SK-N-SH (cell line): Measurements from ENCODE around the gene RGS9BP. TPM values are rescaled to one million over a fixed set of nuclear protein-coding genes. Genes with fewer than 3 reads are reported as not detected.
"Not testable (repeated sequence)": the region's sequence is repeated elsewhere in the genome, so short reads cannot be mapped to it uniquely, and the experiment has no call there.

Experiments
- CTCF ChIA-PET: fragments of 300-600, 350-600 bp; formaldehyde crosslinking; extraction: SDS; loops from one replicate; lab custom pipeline; 2021; lab: Yijun Ruan, JAX
- POLR2A ChIA-PET: fragments of 350-600 bp; sonication (Branson Sonifier 250); formaldehyde crosslinking; extraction: SDS; loops from one replicate; lab custom pipeline; 2020; ENCODE audit warnings: antibody characterized with exemption, inconsistent platforms; lab: Yijun Ruan, JAX
- DNase-seq: peaks from one replicate; pipeline ENCODE4 v3.0.0; 2012
- H2AFZ ChIP-seq: fragments of 200-600 bp; sonication (generic); 2 replicates; pipeline ENCODE4 v1.8.1; 2016; ENCODE audit warnings: antibody characterized with exemption, mild to moderate bottlenecking, low read depth
- H3F3A ChIP-seq: fragments of 200-600 bp; sonication (generic); replicated peaks from 2 replicates; pipeline ENCODE3; 2016; ENCODE audit warnings: antibody characterized with exemption, mild to moderate bottlenecking; ENCODE audit not compliant: insufficient read depth
- H3K27ac ChIP-seq, 2 experiments: fragments of 200-500 bp in 1 of 2; fragments of 200-600 bp in 1 of 2; sonication (Bioruptor generic) in 1 of 2; sonication (generic), shearing (Covaris generic) in 1 of 2; 2 replicates each; pipeline versions ENCODE4 v1.5.1 to v1.6.1; 2014 to 2016; ENCODE audit warnings: low read depth in 2 of 2, inconsistent platforms in 1 of 2, low read length in 1 of 2, mild to moderate bottlenecking in 1 of 2, mixed read lengths in 1 of 2
- H3K27me3 ChIP-seq: fragments of 200-600 bp; sonication (generic), shearing (Covaris generic); 2 replicates; pipeline ENCODE4 v1.6.1; 2016; ENCODE audit warnings: mixed run types; ENCODE audit not compliant: insufficient read depth
- H3K36me3 ChIP-seq, 2 experiments: fragments of 200-500 bp in 1 of 2; fragments of 200-600 bp in 1 of 2; sonication (Bioruptor generic) in 1 of 2; sonication (generic) in 1 of 2; replicated peaks in 1 of 2; 2 replicates each; pipeline versions ENCODE3 to v1.5.1; 2014 to 2016; ENCODE audit warnings: low read length in 1 of 2, mild to moderate bottlenecking in 1 of 2; ENCODE audit not compliant: insufficient read depth in 2 of 2, control insufficient read depth in 1 of 2
- H3K4me1 ChIP-seq, 2 experiments: fragments of 200-500 bp in 1 of 2; fragments of 200-600 bp in 1 of 2; sonication (Bioruptor generic) in 1 of 2; sonication (generic), shearing (Covaris generic) in 1 of 2; 2 replicates each; pipeline versions ENCODE4 v1.5.1 to v1.6.1; 2014 to 2016; ENCODE audit warnings: low read depth in 1 of 2, low read length in 1 of 2, mixed run types in 1 of 2; ENCODE audit not compliant: insufficient read depth in 2 of 2, control insufficient read depth in 1 of 2
- H3K4me2 ChIP-seq: fragments of 200-600 bp; sonication (generic), shearing (Covaris generic); 2 replicates; pipeline ENCODE4 v1.6.1; 2017; ENCODE audit warnings: mixed run types
- H3K4me3 ChIP-seq, 2 experiments: fragments of 200-500 bp in 1 of 2; fragments of 200-600 bp in 1 of 2; sonication (Bioruptor generic) in 1 of 2; sonication (generic), shearing (Covaris generic) in 1 of 2; 2 replicates each; pipeline versions ENCODE4 v1.5.1 to v1.8.1; 2014 to 2016; ENCODE audit warnings: low read depth in 2 of 2, inconsistent platforms in 1 of 2, low read length in 1 of 2, mild to moderate bottlenecking in 1 of 2, mixed read lengths in 1 of 2, moderate library complexity in 1 of 2
- H3K79me2 ChIP-seq: fragments of 200-600 bp; sonication (generic); 2 replicates; pipeline ENCODE4 v1.8.1; 2017; ENCODE audit warnings: mild to moderate bottlenecking; ENCODE audit not compliant: insufficient read depth
- H3K9ac ChIP-seq: fragments of 200-600 bp; sonication (generic); 2 replicates; pipeline ENCODE4 v1.6.1; 2017; ENCODE audit warnings: mixed run types
- H3K9me2 ChIP-seq: fragments of 200-600 bp; sonication (generic); 2 replicates; pipeline ENCODE4 v1.6.1; 2017; ENCODE audit warnings: mixed run types
- H3K9me3 ChIP-seq: fragments of 200-600 bp; sonication (generic); 2 replicates; pipeline ENCODE4 v1.6.1; 2017; ENCODE audit warnings: mixed run types, mild to moderate bottlenecking, moderate library complexity
- H4K20me1 ChIP-seq: fragments of 200-600 bp; sonication (generic); 2 replicates; pipeline ENCODE4 v1.6.1; 2017; ENCODE audit warnings: mild to moderate bottlenecking, mixed run types; ENCODE audit not compliant: insufficient read depth
- EP300 ChIP-seq, 2 experiments: IDR thresholded peaks; 2 replicates each; pipeline versions ENCODE4 v1.4.0 to v1.6.1; 2012; ENCODE audit warnings: borderline replicate concordance in 1 of 2, low read depth in 1 of 2, low read length in 1 of 2
- EZH2phosphoT487 ChIP-seq: fragments of 200-600 bp; sonication (generic); IDR thresholded peaks from 2 replicates; pipeline ENCODE4 v1.6.1; 2017; ENCODE audit warnings: low read depth, mixed run types, mild to moderate bottlenecking, antibody characterized with exemption, moderate library complexity, borderline replicate concordance
- FOSL2 ChIP-seq: IDR thresholded peaks from 2 replicates; pipeline ENCODE4 v1.4.0; 2012; ENCODE audit warnings: low read depth, mild to moderate bottlenecking, moderate library complexity, borderline replicate concordance
- FOXJ3 ChIP-seq: sonication (generic); formaldehyde crosslinking; IDR thresholded peaks from 2 replicates; pipeline ENCODE4 v1.5.1; 2020; ENCODE audit warnings: mild to moderate bottlenecking, missing genetic modification reagents
- GATA2 ChIP-seq: sonication (generic); formaldehyde crosslinking; IDR thresholded peaks from 2 replicates; pipeline ENCODE4 v1.5.0; 2020; ENCODE audit warnings: mild to moderate bottlenecking, missing genetic modification reagents
- JUND ChIP-seq: IDR thresholded peaks from 2 replicates; pipeline ENCODE4 v1.4.0; 2012
- MEF2A ChIP-seq: IDR thresholded peaks from 2 replicates; pipeline ENCODE4 v1.4.0; 2012; ENCODE audit warnings: low read depth, borderline replicate concordance
- NRF1 ChIP-seq: IDR thresholded peaks from 2 replicates; pipeline ENCODE4 v1.6.1; 2012; ENCODE audit warnings: low read depth, mild to moderate bottlenecking, low read length
- RAD21 ChIP-seq: IDR thresholded peaks from 2 replicates; pipeline ENCODE4 v1.6.1; 2012; ENCODE audit warnings: mild to moderate bottlenecking, low read length
- RCOR1 ChIP-seq: fragments of 150-350 bp; IDR thresholded peaks from 2 replicates; pipeline ENCODE4 v1.6.1; 2017; ENCODE audit warnings: antibody characterized with exemption, low read length
- REST ChIP-seq: IDR thresholded peaks from 2 replicates; pipeline ENCODE4 v1.6.1; 2012; ENCODE audit warnings: mild to moderate bottlenecking, low read depth, low read length, moderate library complexity
- RXRA ChIP-seq: IDR thresholded peaks from 2 replicates; pipeline ENCODE4 v1.4.0; 2012; ENCODE audit warnings: low read depth, mild to moderate bottlenecking, borderline replicate concordance
- SIN3A ChIP-seq: IDR thresholded peaks from 2 replicates; pipeline ENCODE4 v1.6.1; 2012; ENCODE audit warnings: low read depth, mild to moderate bottlenecking, low read length, moderate library complexity, borderline replicate concordance
- TEAD4 ChIP-seq: IDR thresholded peaks from 2 replicates; pipeline ENCODE4 v1.4.0; 2012; ENCODE audit warnings: mild to moderate bottlenecking, borderline replicate concordance; ENCODE audit not compliant: insufficient read depth
- WGBS: methylation state at CpG from one replicate; pipeline ENCODE4 v1.1.6; 2017; ENCODE audit warnings: low lambda C conversion rate; 5-methylcytosine and 5-hydroxymethylcytosine counted together
- polyA plus RNA-seq, 3 experiments: library from polyadenylated mRNA; depleted of rRNA; stranded (reverse); fragments of >200 nt; gene quantifications; 2 replicates each; pipeline ENCODE4 v1.2.3, GENCODE V29; 2012
- TF ChIP-seq, protein P1 (sequence below): IDR thresholded peaks from 2 replicates; pipeline ENCODE4; 2012
- TF ChIP-seq, protein P2 (sequence below): IDR thresholded peaks from 2 replicates; pipeline ENCODE4 v1.4.0; 2012; ENCODE audit warnings: low read depth, borderline replicate concordance

The RGS9BP gene
- polyA plus RNA-seq, 1 of the 3 experiments (the other 2 are of a cell fraction) = 0.18 TPM

GRCh38 chr19:32653599-32653915 is 22.1 kb upstream of the RGS9BP start:
- CTCF ChIA-PET = interaction anchor here (2.3 kb wide), 1 partner anchor 54 kb away, joined by 5 read pairs; no protein-coding TSS in a partner anchor

DNA sequence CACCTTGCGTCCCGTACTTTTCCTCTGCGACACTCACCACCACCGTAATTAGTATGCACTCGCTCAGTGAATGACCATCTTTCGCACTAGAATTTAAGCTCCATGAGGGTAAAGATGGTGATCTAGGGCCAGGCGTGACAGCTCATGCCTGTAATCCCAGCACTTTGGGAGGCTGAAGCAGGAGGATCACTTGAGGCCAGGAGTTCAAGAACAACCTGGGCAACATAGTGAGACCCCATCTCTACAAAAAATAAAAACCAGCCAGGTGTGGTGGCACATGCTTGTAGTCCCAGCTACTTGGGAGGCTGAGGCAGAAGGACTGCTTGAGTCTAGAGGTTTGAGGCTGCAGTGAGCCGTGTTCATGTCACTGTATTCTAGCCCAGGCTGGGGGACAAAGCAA is 19.3 kb upstream of the RGS9BP start:
- CTCF ChIA-PET, H4K20me1 ChIP-seq, H3K4me2 ChIP-seq, H3K4me3 ChIP-seq, H3K4me1 ChIP-seq, H3K27me3 ChIP-seq, H3K27ac ChIP-seq, H2AFZ ChIP-seq, H3K9me2 ChIP-seq, DNase-seq, H3F3A ChIP-seq, H3K9me3 ChIP-seq, POLR2A ChIA-PET, H3K36me3 ChIP-seq, H3K9ac ChIP-seq: not testable (repeated sequence)
- H3K79me2 ChIP-seq = peaks cover 45% of the 10 kb centered on the region
- 97% methylated on average over 8 of the region's 8 CpGs for WGBS

More at GRCh38 chr19:32653599-32653915, 22.1 kb upstream of the RGS9BP start:
- TF ChIP-seq EP300 (IDR thresholded peaks at IDR 0.05; ENCODE audit: borderline replicate concordance in 1 of 2, low read depth in 1 of 2, low read length in 1 of 2) (no peak), RAD21 (no peak), RCOR1 (no peak), FOSL2 (no peak), EZH2phosphoT487 (no peak), TEAD4 (no peak), JUND (no peak)
- Histone ChIP-seq H3K27me3 (no peaks in the 10 kb centered on the region), H3K27ac (no peak overlapping the region), H3K4me2 (no peak overlapping the region), H3K9me3 (no peaks in the 10 kb centered on the region), H3K9ac (no peak overlapping the region), H3F3A (no peaks in the 10 kb centered on the region), H4K20me1 (no peaks in the 10 kb centered on the region), H3K4me3 (no peak overlapping the region), H3K79me2 (peaks cover 21% of the 10 kb centered on the region; the same call in 1 of the 2 replicates), H3K9me2 (no peaks in the 10 kb centered on the region), H3K36me3 (peaks cover 5 to 9% of the 10 kb centered on the region in 2 experiments), H3K4me1 (peaks cover 0 to 4% of the 10 kb centered on the region in 2 experiments; a peak in 1 of 4 replicates), H2AFZ (no peak overlapping the region)
- DNase-seq = no peak
- POLR2A ChIA-PET = no interaction called here
- WGBS = 92% methylated on average over 12 of the region's 15 CpGs

- DNase-seq = no peak
- Histone ChIP-seq H4K20me1 (peaks cover 11% of the 10 kb centered on the region; the same call in 1 of the 2 replicates), H3K9ac (no peak overlapping the region), H2AFZ (no peak overlapping the region), H3K27me3 (no peaks in the 10 kb centered on the region), H3K79me2 (peaks cover 49% of the 10 kb centered on the region), H3K4me1 (no peaks in the 10 kb centered on the region; a peak in 1 of 4 replicates), H3K36me3 (peaks cover 0 to 8% of the 10 kb centered on the region in 2 experiments), H3K4me3 (no peak overlapping the region), H3K4me2 (no peak overlapping the region), H3K9me3 (no peaks in the 10 kb centered on the region), H3K27ac (no peak overlapping the region), H3K9me2 (no peaks in the 10 kb centered on the region), H3F3A (no peaks in the 10 kb centered on the region)
- 90% methylated on average over 10 of the region's 10 CpGs for WGBS
- ChIA-PET CTCF (interaction anchor here (1.0 kb wide), 1 partner anchor 11 kb away, joined by 3 read pairs; no protein-coding TSS in a partner anchor), POLR2A (no interaction called here)
- TF ChIP-seq MEF2A (no peak), EZH2phosphoT487 (no peak), SIN3A (no peak), FOXJ3 (CRISPR knock-in tag) (no peak), NRF1 (no peak), GATA2 (CRISPR knock-in tag) (no peak), REST (no peak), RXRA (no peak)
- TF ChIP-seq, protein P1, sequence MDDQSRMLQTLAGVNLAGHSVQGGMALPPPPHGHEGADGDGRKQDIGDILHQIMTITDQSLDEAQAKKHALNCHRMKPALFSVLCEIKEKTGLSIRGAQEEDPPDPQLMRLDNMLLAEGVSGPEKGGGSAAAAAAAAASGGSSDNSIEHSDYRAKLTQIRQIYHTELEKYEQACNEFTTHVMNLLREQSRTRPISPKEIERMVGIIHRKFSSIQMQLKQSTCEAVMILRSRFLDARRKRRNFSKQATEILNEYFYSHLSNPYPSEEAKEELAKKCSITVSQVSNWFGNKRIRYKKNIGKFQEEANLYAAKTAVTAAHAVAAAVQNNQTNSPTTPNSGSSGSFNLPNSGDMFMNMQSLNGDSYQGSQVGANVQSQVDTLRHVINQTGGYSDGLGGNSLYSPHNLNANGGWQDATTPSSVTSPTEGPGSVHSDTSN = no peak
- TF ChIP-seq, protein P2, sequence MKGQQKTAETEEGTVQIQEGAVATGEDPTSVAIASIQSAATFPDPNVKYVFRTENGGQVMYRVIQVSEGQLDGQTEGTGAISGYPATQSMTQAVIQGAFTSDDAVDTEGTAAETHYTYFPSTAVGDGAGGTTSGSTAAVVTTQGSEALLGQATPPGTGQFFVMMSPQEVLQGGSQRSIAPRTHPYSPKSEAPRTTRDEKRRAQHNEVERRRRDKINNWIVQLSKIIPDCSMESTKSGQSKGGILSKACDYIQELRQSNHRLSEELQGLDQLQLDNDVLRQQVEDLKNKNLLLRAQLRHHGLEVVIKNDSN = no peak
Measured at GRCh38 chr19:32658075-32658474, 17.6 kb upstream of the RGS9BP start.
